HCT116 (cell line): ENCODE results near the gene SLCO2A1.

Source experiments
- CEBPB ChIP-seq: IDR thresholded peaks from 2 replicates; pipeline ENCODE4 v1.6.1; 2012; ENCODE audit warnings: low read depth
- CTCF ChIP-seq, 3 experiments: fragments of 200-600 bp in 1 of 3; sonication (generic) in 1 of 3; IDR thresholded peaks in 2 of 3; conservative IDR thresholded peaks in 1 of 3; 2 replicates each; pipeline ENCODE4 v1.5.1; 2012 to 2017; ENCODE audit warnings: low read depth in 2 of 3, low read length in 2 of 3, antibody characterized with exemption in 1 of 3, borderline replicate concordance in 1 of 3, control low read depth in 1 of 3, mild to moderate bottlenecking in 1 of 3, mixed read lengths in 1 of 3, mixed run types in 1 of 3, moderate library complexity in 1 of 3; ENCODE audit not compliant: insufficient read depth in 1 of 3
- EZH2phosphoT487 ChIP-seq: fragments of 200-600 bp; IDR thresholded peaks from 2 replicates; pipeline ENCODE4 v1.6.1; 2018; ENCODE audit warnings: antibody characterized with exemption, borderline replicate concordance
- POLR2A ChIP-seq: IDR thresholded peaks from 2 replicates; pipeline ENCODE4 v1.7.0; 2011; ENCODE audit warnings: borderline replicate concordance; ENCODE audit not compliant: insufficient read depth, insufficient read length; ENCODE audit errors: extremely low read depth
- POLR2AphosphoS5 ChIP-seq: IDR thresholded peaks from 2 replicates; pipeline ENCODE4 v1.6.1; 2011; ENCODE audit warnings: mild to moderate bottlenecking, low read depth, low read length, moderate library complexity
- RAD21 ChIP-seq: IDR thresholded peaks from 2 replicates; pipeline ENCODE4 v1.6.1; 2012; ENCODE audit warnings: low read depth, mild to moderate bottlenecking
- SP1 ChIP-seq: IDR thresholded peaks from 2 replicates; pipeline ENCODE4 v1.6.1; 2012; ENCODE audit warnings: low read depth
- YY1 ChIP-seq: IDR thresholded peaks from 2 replicates; pipeline ENCODE4 v1.6.1; 2011; ENCODE audit warnings: low read length, low read depth, moderate library complexity, mild to moderate bottlenecking; ENCODE audit not compliant: insufficient replicate concordance; ENCODE audit errors: extremely low read depth
- ZBTB33 ChIP-seq: IDR thresholded peaks from 2 replicates; pipeline ENCODE4 v1.6.1; 2011; ENCODE audit warnings: mild to moderate bottlenecking, low read length, moderate library complexity; ENCODE audit not compliant: insufficient replicate concordance; ENCODE audit errors: extremely low read depth
- ZFX ChIP-seq: fragments of 450-650 bp; IDR thresholded peaks from 2 replicates; pipeline ENCODE4 v1.6.1; 2017

- TF ChIP-seq CTCF (IDR thresholded peaks at IDR 0.05 in 2 of 3, conservative IDR thresholded peaks at IDR 0.05 in 1 of 3; ENCODE audit: borderline replicate concordance in 1 of 3, insufficient read depth in 1 of 3, low read depth in 2 of 3, low read length in 2 of 3) (no peak), ZBTB33 (no peak), EZH2phosphoT487 (no peak), ZFX (no peak), RAD21 (no peak), SP1 (no peak), YY1 (no peak), POLR2AphosphoS5 (no peak), CEBPB (no peak), POLR2A (no peak)
Measured at GRCh38 chr3:133894353-133895207, 135.1 kb downstream of the SLCO2A1 start.
